Nephron (organoid): ENCODE data around the gene ENTPD2.

Experiments used
- H3K27ac Mint-ChIP-seq, 3 experiments: 2 replicates each; pipeline ENCODE4 v1.8.0; 2020; ENCODE audit warnings: mixed read lengths in 3 of 3, mild to moderate bottlenecking in 2 of 3, moderate library complexity in 1 of 3
- H3K27me3 Mint-ChIP-seq: 2 replicates; pipeline ENCODE4 v1.8.0; 2021; ENCODE audit warnings: low read depth, mild to moderate bottlenecking, moderate library complexity, mixed read lengths
- H3K36me3 Mint-ChIP-seq: 2 replicates; pipeline ENCODE4 v1.8.0; 2020; ENCODE audit warnings: low read depth, mixed read lengths
- H3K4me1 Mint-ChIP-seq: 2 replicates; pipeline ENCODE4 v1.8.0; 2020; ENCODE audit warnings: mixed read lengths
- H3K4me3 Mint-ChIP-seq, 3 experiments: 2 replicates each; pipeline ENCODE4 v1.8.0; 2020; ENCODE audit warnings: mild to moderate bottlenecking in 3 of 3, mixed read lengths in 3 of 3, moderate library complexity in 2 of 3
- H3K9me3 Mint-ChIP-seq: 2 replicates; pipeline ENCODE4 v1.8.0; 2020; ENCODE audit warnings: mixed read lengths
- CTCF ChIP-seq, 3 experiments: fragments of 200-600 bp; sonication (generic); IDR thresholded peaks; one replicate each; pipeline ENCODE4 v1.5.0; 2021; ENCODE audit warnings: antibody characterized with exemption in 3 of 3; ENCODE audit not compliant: unreplicated experiment in 3 of 3

Gene ENTPD2

GRCh38 chr9:137019891-137020683, 33.8 kb downstream of the ENTPD2 start:
- H3K27me3 Mint-ChIP-seq, result no peaks in the 10 kb centered on the region
- no peaks in the 10 kb centered on the region for H3K4me1 Mint-ChIP-seq
- no peak for TF ChIP-seq CTCF (IDR thresholded peaks at IDR 0.05; ENCODE audit: unreplicated experiment in 3 of 3)
- H3K4me3 Mint-ChIP-seq, result no peak overlapping the region
- H3K27ac Mint-ChIP-seq, result no peak overlapping the region
- peaks cover 8% of the 10 kb centered on the region for H3K36me3 Mint-ChIP-seq
- H3K9me3 Mint-ChIP-seq, result no peaks in the 10 kb centered on the region

- no peak overlapping the region for H3K4me3 Mint-ChIP-seq
- no peaks in the 10 kb centered on the region for H3K4me1 Mint-ChIP-seq
- H3K9me3 Mint-ChIP-seq, result no peaks in the 10 kb centered on the region
- TF ChIP-seq CTCF (IDR thresholded peaks at IDR 0.05; ENCODE audit: unreplicated experiment in 3 of 3), result no peak
- no peaks in the 10 kb centered on the region for H3K27me3 Mint-ChIP-seq
- no peak overlapping the region for H3K27ac Mint-ChIP-seq
- peaks cover 8% of the 10 kb centered on the region for H3K36me3 Mint-ChIP-seq
Measured at GRCh38 chr9:137018761-137019559, 34.9 kb downstream of the ENTPD2 start.

- no peak for TF ChIP-seq CTCF (IDR thresholded peaks at IDR 0.05; ENCODE audit: unreplicated experiment in 3 of 3)
- Mint-ChIP-seq H3K36me3 (peaks cover 8% of the 10 kb centered on the region), H3K27ac (no peak overlapping the region)
Measured at GRCh38 chr9:137017791-137018497, 35.9 kb downstream of the ENTPD2 start.

GRCh38 chr9:137017071-137017470, 36.8 kb downstream of the ENTPD2 start:
- Mint-ChIP-seq H3K9me3 (no peaks in the 10 kb centered on the region), H3K4me3 (no peak overlapping the region), H3K36me3 (peaks cover 8% of the 10 kb centered on the region), H3K4me1 (no peaks in the 10 kb centered on the region), H3K27me3 (no peaks in the 10 kb centered on the region), H3K27ac (no peak overlapping the region)
- TF ChIP-seq CTCF (IDR thresholded peaks at IDR 0.05; ENCODE audit: unreplicated experiment in 3 of 3), result no peak

More at GRCh38 chr9:137017791-137018497, 35.9 kb downstream of the ENTPD2 start:
- H3K4me1 Mint-ChIP-seq, result no peaks in the 10 kb centered on the region
- H3K4me3 Mint-ChIP-seq, result no peak overlapping the region
- no peaks in the 10 kb centered on the region for H3K9me3 Mint-ChIP-seq
- H3K27me3 Mint-ChIP-seq, result no peaks in the 10 kb centered on the region

GRCh38 chr9:137016436-137016835, 37.4 kb downstream of the ENTPD2 start:
- no peaks in the 10 kb centered on the region for H3K27me3 Mint-ChIP-seq
- TF ChIP-seq CTCF (IDR thresholded peaks at IDR 0.05; ENCODE audit: unreplicated experiment in 3 of 3), result no peak
- H3K9me3 Mint-ChIP-seq, result no peaks in the 10 kb centered on the region
- H3K36me3 Mint-ChIP-seq, result peaks cover 8% of the 10 kb centered on the region
- no peak overlapping the region for H3K27ac Mint-ChIP-seq
- H3K4me3 Mint-ChIP-seq, result no peak overlapping the region
- H3K4me1 Mint-ChIP-seq, result no peaks in the 10 kb centered on the region
